ENCODE measurements around the gene TBC1D14. TPM values are rescaled to one million over a fixed set of nuclear protein-coding genes. Genes with fewer than 3 reads are reported as not detected.

The TBC1D14 gene
- total RNA-seq, 4 donors from 2014 or later: 39.0 to 48.4 (median 43.7) TPM

DNA sequence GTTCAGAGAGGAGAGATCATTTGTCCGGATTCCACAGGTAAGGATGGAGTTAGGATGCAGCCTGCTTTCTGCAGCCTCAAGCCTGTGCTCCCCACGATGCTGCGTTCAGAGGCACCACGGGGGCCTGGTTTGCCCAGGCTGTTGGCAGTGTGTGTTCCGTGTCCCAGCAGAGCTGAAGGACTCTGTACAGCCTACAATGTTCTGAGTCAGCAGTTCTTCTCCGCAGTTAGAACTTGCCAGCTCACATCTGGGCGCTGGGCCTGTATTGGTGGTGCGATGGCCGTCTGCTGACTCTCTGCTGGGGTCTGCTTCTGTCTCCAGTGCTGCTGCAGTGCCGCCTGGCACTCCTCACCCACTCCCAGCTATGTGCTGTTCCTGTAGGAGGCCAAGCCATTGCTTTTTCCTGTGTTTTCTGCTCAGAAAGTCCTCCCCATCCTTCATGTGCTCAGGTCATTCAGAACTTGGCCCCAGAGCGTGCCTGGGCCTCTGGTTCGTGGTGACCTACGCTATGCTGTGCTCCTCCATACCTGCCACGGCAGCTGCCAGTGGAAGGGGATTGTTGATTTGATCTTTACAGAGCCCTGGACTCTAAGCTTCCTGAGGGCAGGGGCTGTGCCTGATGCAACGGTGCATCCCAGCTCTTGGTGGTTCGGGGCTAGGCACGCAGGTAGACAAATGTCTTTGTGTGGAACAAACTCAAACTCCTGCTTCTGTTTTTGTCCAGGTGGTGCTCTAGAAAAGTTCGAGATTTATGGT is 91.0 kb downstream of the TBC1D14 start:
- TF ChIP-seq, protein P1, sequence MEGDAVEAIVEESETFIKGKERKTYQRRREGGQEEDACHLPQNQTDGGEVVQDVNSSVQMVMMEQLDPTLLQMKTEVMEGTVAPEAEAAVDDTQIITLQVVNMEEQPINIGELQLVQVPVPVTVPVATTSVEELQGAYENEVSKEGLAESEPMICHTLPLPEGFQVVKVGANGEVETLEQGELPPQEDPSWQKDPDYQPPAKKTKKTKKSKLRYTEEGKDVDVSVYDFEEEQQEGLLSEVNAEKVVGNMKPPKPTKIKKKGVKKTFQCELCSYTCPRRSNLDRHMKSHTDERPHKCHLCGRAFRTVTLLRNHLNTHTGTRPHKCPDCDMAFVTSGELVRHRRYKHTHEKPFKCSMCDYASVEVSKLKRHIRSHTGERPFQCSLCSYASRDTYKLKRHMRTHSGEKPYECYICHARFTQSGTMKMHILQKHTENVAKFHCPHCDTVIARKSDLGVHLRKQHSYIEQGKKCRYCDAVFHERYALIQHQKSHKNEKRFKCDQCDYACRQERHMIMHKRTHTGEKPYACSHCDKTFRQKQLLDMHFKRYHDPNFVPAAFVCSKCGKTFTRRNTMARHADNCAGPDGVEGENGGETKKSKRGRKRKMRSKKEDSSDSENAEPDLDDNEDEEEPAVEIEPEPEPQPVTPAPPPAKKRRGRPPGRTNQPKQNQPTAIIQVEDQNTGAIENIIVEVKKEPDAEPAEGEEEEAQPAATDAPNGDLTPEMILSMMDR (IDR thresholded peaks at IDR 0.05; ENCODE audit: low read depth): no peak

DNA sequence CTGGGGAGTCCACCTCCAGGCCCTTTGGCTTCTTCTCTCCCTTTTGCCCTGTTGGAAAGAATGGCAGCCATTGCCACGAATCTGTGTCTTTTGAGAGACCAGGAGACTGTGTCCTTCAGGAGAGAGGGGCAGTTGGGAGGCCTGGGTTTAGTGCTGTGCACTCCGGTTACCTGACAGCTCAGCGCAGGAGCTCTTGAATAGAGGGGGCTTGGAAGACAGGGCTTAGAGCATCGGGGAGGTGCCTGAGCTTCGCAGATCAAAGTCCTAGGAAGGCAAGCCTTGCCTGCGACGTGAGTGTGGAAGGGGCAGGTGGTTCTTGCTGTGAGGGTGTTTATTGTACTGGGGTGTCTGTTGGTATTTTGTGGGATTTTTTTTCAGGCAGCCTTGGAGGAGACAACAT is 91.6 kb downstream of the TBC1D14 start:
- TF ChIP-seq, protein P1 (IDR thresholded peaks at IDR 0.05; ENCODE audit: low read depth): no peak

DNA sequence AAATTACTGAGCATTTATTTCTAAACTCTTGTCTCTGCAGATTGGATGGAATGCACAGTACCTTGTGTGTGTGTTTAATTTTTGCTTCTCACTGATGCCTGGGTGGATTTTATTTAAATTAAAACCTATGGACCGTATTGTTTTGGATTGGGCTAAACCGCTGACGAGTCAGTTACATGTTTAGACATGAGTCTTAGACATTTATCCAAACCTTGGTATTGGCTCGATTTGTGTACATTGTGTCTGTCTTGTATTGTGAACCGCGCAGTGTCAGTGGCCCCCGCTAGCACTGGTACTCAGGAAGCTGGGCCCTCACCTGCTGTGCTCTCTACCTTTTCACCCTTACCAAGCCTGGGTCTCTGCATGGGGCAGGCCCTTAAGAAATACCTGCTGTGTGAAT is 92.7 kb downstream of the TBC1D14 start:
- TF ChIP-seq, protein P1 (IDR thresholded peaks at IDR 0.05; ENCODE audit: low read depth): no peak

DNA sequence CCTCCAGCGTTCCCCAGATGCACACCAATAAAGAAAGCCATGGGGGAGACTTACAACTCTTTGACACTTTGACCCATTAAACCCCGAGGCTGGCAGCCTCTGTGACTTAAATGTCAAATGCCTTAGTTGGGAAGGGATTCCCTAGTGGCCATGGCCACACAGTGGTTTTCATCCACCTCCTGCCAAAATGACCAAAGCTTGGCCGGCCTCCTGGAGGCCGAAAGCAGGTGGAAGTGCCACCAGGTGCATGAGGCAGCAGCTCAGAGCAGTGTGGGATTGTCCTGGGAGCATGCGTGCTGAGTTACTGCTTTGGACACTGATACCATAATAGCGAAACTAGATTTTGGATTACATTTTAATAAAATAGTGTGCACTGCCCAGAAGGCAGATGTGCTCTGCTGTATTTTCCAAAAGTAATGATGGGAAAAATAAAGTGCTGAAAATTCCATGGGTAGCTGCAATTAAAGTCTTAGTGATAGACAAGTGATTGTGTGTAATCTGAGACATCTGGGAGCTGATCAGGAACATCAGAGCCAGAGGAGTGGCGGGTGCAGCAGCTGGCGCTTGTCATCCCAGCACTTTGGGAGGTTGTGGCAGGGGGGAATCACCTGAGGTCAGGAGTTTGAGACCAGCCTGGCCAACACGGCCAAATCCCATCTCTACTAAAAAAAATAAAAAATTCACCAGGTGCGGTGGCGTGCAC is 93.7 kb downstream of the TBC1D14 start:
- TF ChIP-seq, protein P1 (IDR thresholded peaks at IDR 0.05; ENCODE audit: low read depth): no peak

DNA sequence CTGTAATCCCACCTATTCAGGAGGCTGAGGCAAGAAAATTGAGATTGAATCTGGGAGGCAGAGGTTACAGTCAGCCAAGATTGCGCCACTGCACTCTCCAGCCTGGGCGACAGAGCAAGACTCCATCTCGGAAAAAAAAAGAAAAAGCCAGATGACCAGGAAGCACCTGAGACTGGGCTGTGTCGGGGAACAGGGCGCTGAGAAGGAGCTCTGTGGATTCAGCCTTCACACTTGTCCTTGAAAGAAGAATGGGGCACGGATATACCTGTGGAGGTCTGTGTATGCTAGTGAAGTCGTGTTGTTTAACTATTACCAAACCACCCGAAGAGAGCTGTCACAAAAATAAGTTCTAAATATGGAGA is 94.2 kb downstream of the TBC1D14 start:
- TF ChIP-seq, protein P1 (IDR thresholded peaks at IDR 0.05; ENCODE audit: low read depth): no peak

DNA sequence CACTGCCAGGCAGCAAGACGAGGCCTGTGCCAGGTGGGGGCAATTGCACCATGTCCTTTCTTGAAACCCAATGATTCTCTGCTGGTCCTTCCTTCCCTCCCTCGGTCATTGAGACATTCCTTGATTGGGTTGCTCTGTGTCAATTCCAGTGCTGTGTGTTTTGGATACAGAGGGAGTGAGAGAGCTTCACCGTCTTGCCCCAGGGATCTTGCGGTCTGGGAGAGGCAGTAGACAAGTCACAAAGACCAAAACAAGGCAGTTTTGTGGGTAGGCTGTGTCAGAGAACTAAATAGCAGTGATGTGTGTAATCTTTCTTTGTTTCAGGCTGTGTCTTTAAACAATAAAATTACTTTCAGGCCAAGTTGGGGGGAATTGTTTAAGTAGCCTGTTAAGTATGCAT is 94.7 kb downstream of the TBC1D14 start:
- TF ChIP-seq, protein P1 (IDR thresholded peaks at IDR 0.05; ENCODE audit: low read depth): no peak

DNA sequence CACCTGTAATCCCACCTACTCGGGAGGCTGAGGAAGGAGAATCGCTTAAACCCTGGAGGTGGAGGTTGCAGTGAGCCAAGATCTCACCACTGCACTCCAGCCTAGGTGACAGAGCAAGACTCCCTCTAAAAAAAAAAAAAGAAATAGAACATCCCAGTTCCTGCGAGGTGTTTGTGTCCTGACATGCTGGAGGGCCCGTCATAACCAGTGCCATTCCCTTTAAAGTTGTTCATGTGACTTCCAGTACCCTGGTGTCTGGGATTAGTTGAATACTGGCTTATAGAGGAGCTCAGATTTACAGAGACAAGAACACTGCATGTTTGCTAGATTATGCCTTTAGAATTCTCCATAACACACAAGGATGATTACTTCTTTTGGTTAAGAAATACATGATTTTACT is 95.9 kb downstream of the TBC1D14 start:
- TF ChIP-seq, protein P1 (IDR thresholded peaks at IDR 0.05; ENCODE audit: low read depth): no peak

Data from subcutaneous adipose tissue (tissue), 4 donors.